ENCODE measurements around the gene HERPUD2.
A peak's percentile ranks its signal among the peaks of the same experiment; 100 is the strongest.

Gene HERPUD2, protein sequence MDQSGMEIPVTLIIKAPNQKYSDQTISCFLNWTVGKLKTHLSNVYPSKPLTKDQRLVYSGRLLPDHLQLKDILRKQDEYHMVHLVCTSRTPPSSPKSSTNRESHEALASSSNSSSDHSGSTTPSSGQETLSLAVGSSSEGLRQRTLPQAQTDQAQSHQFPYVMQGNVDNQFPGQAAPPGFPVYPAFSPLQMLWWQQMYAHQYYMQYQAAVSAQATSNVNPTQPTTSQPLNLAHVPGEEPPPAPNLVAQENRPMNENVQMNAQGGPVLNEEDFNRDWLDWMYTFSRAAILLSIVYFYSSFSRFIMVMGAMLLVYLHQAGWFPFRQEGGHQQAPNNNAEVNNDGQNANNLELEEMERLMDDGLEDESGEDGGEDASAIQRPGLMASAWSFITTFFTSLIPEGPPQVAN

DNA sequence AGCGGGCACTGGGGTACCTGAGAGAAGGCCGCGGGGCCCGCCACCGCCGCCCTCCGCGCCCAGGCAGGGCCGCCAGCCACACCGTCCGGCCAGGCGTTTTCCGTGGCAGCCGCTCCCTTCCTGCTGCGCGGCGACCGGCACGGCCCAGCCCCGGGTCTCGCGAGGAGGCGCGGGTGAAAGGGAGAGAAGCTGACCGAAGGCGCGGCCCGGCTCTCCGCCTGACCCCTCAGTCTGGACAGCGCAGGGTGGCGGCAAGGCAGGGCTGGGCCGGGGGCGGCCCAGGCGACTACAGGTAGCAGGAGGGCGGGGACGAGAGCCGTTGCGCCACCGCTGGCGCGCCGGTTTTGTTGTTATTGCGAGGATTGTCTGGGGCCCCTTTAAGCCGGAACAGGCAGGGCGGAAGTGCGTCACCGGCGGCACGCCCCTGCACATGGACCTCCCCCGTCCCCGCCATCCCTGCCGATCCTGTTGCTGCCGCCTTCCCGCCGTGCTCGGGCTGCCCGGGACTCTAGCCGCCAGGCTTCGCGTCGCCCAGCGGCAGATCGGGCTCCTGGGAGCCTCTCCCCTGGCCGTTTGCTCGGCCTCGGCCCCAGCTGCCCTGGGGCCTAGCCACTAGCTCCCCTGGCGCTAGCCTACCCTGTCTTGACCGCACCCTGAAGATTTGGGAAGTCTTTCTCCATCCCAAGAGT lies at the start of gene HERPUD2:
HERPUD2 (minus strand) TSS at position 352 of the 689 bp plus-strand sequence. CDS start 805 bp downstream, outside the sequence.
- DNase-seq (ENCODE audit: low read depth, low spot score) = peak; percentile 96

DNA sequence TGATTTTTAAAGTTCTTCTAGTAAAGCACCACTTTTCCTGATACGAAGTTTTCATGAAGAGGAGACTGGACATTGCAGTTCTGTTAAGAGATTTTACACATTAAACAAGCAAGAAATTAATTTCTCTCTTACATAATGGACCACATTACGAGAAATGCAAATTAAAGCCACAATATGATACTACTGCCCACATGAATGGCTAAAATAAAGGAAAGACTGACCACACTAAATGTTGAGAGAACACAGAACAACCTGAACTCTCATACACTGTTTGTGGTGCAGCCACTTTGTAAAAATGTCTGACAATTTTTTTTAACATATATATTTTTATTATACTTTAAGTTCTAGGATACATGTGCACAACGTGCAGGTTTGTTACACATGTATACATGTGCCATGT lies 44.0 kb upstream of the HERPUD2 start:
- DNase-seq (ENCODE audit: low read depth, low spot score) = no peak

DNA sequence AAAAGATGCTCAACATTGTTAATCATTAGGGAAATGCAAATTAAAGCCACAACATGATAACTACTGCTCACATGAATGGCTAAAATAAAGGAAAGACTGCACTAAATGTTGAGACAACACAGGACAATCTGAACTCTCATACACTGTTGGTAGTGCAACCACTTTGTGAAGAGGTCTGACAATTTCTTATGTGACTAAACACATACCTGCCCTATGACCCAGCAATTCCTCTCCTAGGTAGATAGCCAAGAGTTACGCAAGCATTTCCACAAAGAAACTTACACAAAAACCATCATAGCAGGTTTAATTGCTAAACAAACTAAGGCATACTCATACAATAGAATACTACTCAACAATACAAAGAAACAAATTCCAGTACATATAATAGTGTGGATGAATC lies 41.8 kb upstream of the HERPUD2 start:
- no peak for DNase-seq (ENCODE audit: low read depth, low spot score)

DNA sequence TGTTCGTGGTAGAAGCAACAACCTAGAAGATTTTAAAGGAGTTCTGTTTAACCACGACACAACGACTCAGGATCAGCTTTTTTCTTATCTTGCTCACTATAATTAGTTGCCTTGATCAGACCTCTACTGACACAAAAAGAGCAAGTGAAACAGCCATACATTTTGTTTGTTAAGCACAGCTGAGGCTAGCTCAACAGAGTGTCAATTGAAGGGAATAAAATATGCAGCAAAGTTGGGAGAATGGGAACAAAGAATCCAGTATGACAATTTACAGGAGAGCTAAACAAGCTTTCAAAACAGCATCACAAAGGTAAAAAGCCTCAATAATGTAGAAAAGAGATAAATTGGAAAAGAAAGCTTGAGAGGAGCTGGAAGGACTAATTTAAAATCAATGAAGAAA lies 40.5 kb upstream of the HERPUD2 start:
- no peak for DNase-seq (ENCODE audit: low read depth, low spot score)

DNA sequence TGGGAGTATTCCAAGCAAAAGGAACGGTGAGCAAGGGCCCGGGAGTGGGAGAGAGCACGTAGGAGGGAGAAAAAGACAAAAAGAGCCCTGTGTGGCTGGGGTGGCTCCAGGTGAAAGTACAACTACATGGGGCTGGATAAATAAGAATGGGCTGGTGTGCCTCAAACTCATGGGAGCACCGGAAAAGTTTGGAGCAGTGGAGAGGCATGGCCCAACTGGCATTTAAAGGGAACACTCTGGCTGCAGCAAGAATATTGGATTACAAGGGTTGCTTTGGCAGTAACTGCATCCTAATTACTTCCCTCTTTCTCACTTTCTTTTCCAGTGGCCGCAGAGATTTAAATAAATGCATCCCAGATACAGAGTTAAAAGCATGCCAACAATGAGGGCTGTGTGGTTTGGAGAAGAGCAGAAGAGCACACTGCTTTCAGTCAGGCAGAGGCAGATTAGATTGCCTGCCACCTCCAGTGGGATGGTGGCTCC lies 39.1 kb upstream of the HERPUD2 start:
- DNase-seq (ENCODE audit: low read depth, low spot score) = peak; percentile 26

DNA sequence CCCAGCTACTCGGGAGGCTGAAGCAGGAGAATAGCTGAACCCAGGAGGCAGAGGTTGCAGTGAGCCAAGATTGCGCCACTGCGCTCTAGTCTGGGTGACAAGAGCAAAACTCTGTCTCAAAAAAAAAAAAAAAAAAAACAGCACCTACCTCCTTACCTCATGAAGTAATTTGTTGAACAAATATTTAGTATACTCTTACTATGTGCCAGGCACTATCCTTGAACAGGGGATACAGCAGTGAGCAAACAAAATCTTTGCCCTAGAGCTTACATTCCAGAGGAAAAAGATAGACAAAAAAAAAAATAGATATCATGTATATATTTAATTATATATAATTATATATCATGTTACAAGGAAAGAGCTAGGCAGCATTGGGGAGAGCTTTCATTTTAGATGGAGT lies 36.4 kb upstream of the HERPUD2 start:
- no peak for DNase-seq (ENCODE audit: low read depth, low spot score)

DNA sequence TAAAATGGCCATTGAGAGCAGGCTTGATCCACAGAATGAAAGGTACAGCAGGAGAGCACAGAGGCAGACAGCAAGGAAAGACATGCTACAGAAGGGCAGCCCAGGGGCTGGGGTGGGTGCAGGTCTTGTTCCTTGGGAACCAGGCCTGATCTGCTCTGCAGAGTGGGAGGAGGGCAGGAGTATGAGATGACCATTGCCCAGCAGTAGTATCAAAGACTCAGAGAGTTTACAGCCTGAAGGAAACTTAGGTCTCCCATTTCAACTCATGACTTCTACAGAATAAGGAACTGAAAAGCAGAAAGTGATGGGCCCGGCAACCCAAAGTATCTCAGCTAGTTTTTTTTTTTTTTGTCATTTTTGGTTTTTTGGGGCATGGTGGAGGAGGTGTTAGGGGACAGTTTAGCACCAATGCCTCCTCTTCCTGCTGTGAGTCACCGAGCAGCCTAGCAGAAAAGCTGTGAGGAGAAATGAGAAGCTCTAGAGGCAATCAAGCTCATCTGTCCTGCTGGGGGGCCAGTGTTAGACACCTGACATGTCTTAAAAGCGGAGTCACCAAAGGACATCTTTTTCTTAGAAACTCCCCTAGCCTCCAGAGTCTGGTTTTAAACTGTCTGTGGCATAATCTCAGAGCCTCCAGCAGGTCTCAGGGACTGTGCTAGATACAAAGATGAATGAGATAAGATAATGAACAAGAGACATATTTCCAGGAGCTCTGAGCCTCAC lies 34.3 kb upstream of the HERPUD2 start:
- no peak for DNase-seq (ENCODE audit: low read depth, low spot score)

DNA sequence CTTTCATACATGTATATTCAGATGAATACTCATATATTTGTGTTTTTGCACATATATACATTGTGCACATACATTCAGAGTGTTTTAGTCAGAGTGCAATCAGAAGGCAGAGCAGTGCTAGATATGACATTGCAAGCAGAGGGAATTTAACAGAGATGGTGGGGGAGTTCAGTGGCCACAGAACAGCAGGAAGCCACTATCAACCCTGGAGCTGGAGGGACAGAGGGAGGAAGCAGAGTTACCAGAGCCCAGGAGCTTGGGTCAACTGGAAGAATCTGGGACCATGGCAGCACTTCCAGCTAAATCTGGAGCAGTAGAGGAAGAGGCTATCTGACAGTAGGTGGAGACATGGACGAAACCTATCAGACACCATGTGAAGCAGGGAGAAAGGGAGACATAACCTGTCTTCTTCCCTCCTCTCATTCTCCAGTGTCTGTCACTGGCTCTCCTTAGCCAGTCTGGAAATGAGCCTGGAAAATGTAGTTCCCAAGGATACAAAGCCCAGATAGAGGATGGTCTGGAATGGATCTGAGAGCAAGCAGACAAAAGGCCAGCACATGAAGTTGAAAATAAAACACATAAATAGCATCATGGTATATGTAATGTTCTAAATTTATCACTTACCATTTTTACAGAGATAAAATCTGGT lies 33.6 kb upstream of the HERPUD2 start:
- DNase-seq (ENCODE audit: low read depth, low spot score) = no peak

DNA sequence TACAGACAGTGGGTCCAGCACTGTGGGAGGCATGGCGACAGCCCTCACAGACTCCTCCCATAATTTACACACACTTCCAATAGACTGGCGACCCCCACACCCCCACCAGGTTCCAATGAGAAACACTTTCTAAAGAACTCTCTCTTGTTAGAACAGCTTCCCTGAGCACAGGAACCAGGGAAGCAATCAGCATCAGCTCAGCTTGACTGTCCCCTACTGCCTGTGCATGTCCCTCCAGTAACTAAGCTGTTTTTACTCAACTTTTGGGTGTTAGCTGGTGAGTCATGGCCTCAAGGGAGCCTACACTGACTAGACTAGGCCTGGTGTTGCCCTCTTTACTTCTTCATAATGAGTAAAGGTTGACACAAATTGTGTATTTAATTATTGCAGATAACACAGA lies 32.6 kb upstream of the HERPUD2 start:
- DNase-seq (ENCODE audit: low read depth, low spot score) = no peak

DNA sequence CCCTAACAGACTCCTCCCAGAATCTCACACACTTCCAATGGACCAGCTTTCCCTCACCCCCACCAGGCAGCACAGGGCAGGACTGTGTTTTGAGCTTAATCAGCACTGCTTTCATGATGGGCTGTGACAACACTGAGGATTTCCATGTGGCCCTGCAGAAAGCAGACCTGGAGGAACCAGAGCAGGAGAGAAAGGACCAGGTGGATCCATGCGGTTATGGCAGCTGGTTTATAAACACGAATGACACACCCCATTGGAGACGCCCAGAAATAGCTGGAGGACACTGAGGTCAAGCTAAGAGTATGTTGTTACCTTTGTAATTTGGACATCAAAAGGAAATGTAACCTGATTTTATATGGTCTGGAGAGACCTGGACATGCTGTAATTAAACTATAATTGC lies 31.7 kb upstream of the HERPUD2 start:
- no peak for DNase-seq (ENCODE audit: low read depth, low spot score)

DNA sequence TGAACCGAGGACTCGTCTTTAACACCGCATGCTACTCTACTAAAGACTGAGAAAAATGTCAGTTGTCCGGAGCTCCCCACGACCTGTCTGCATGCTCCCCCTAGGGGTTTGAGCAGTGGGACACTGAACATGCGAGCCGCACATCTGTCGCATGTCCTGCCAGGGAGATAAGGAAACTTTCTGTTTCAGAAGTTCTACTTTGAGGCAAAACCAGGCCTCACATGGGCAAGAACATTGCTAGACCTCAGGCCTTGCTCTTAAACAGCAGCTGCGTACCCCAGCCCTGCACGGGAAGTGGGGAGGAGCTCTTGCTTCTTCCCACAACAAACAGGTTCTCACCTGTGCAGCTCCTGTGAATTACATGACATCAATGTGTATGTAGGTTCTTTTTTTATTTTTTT lies 30.3 kb upstream of the HERPUD2 start:
- DNase-seq (ENCODE audit: low read depth, low spot score) = no peak

DNA sequence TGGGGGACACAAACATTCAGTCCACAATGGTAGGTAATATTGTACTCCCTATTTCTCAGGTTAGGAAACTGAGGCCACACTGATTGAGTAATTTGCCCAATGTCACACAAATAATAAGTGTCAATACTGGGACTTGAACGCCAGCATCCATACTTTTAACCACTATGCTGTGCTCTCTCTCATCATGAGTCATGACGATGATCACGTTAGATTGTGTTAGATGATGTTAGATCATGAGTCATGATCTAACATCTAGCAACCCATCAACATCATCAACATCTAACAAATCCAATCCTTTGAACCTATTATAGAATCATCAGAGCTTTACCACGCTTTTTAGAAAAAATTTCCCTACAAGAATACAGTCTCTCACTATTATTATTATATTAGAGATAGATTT lies 28.1 kb upstream of the HERPUD2 start:
- DNase-seq (ENCODE audit: low read depth, low spot score) = no peak

DNA sequence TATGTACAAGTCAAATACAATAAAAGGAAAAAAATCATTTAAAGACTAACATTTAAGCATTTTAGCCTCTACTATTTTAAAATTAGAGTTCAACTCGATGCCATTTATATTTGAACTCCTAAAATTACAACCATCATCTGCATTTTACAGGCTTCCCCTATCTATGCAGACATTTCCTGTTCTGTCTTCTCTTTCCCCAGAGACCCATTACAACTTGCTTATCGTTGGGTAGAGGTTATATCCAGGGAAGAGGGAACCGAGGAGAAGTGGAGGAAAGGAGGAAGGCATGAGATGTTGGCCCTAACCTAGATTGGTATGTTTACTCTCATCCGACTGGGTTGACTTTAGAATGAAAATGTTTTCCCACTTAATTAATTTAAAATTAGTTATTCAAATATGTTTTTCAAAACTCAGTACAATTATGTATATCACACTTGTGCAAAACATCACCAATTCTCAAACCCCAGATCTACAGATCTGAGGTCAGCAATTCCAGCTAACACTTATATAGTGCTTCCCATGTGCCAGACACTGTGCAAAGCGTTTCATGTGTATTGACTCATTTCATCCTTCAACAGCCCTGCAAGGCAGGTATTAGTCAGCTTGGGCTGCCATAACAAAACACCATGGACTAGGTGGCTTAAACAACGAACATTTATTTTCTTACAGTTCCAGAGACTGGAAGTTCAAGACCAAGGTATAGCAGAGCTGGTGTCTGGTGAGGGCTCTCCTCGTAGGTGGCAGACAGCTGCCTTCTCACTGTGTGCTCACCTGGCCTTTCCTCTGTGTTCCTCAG lies 27.3 kb upstream of the HERPUD2 start:
- no peak for DNase-seq (ENCODE audit: low read depth, low spot score)

DNA sequence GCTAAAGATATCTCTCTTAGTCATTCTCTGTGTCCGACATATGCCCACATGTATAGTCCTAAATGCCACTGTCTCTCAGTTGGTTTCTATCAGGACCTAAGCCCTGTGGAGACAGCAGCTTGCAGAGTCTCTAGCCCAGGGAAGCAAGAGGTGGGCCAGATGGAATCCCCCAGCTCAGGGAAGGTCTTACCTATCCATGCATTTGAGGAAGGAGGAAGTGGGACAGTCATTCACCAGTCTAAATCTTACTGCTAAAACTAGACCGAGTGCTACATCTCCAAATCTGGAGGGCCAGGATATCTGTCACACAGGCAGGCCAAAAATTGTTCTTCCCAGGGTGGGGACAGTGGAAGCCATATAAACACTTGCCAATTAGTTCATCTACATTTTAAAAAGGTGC lies 26.4 kb upstream of the HERPUD2 start:
- DNase-seq (ENCODE audit: low read depth, low spot score) = no peak

DNA sequence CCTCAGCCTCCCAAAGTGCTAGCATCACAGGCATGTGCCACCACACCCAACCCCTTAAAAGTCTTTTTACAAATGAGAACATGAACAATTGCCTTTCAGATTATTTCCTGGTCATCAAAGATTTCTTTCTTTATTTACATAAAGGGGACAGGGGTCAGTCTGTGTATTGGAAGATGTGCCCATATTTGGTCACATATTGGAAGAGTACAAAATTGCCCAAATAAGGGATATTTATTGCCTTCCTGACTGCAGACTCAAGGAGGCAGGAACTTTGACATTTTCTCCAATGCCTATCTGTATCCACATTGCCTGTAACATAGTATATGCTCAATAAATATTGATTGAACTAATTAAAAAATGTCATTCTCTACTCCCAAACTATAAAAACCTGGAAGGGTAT lies 25.9 kb upstream of the HERPUD2 start:
- no peak for DNase-seq (ENCODE audit: low read depth, low spot score)

DNA sequence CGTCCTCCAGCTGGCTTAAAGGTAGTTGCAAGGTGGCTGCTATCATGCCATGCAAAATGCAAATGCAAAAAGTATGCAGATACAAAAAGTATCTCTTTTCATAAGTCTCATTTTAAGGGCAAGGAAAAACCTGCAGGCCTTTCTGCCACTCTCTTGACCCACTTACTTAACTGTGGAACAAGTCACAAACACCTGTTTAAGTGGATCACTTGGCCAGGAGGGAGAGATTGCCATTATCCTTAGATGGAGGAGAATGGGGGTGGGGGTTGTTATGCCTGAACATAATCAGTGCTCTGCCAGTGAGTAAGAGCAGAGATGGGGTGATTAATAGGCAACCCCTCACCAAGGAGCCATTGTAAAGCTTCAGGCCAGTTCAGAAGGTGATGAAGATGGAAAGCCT lies 25.1 kb upstream of the HERPUD2 start:
- DNase-seq (ENCODE audit: low read depth, low spot score) = no peak

DNA sequence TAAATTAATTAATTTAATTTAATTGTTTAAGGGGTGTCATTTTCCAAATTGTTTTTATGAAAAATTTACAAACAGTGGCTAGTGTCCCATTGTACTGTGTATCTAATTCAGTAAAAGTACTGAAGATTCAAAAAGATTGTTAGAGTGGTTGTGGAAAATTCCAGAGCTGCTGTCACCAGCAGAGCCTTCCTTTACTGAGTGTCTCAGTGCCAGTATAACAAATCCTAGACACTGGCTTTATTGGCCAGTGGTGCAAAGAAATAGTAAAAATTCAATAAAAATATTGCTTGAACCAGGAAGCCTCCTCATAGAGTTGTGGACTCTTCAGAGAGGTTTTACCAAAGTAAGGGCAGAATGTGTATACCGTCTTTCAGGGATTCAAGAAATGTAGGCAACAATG lies 23.1 kb upstream of the HERPUD2 start:
- DNase-seq (ENCODE audit: low read depth, low spot score) = no peak

DNA sequence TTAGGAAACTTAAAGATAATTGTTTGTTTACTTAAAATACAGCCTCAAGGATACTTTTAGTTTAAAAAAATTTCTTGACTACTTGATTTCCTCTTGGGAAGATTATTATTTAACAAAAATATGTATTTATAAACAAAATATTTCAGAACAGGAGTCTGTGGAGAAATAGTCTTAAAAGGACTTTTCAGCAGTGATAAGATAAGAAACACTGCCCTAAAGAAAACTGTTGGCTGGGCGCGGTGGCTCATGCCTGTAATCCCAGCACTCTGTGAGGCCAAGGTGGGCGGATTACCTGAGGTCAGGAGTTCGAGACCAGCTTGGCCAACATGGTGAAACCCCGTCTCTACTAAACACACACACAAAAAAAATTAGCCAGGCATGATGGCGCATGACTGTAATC lies 22.6 kb upstream of the HERPUD2 start:
- DNase-seq (ENCODE audit: low read depth, low spot score) = no peak

DNA sequence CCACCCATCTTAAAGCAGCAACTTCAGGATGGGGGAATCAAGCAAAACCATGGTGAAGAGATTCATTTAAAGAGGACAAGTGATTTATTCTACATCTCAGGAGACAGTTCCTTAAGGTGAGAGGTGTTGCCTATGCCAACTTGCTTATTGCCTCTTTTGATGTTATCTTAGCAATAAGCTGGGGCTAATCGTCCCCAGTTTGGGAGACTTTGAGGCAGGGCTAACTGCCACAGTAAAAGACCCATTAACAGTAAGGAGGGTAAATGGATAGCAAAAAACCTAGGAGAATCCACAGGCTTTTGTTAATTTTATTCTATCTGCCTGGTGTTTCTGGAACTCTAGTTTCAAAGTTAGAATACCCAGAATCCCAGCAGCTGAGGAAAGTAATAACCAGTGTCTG lies 22.1 kb upstream of the HERPUD2 start:
- no peak for DNase-seq (ENCODE audit: low read depth, low spot score)

DNA sequence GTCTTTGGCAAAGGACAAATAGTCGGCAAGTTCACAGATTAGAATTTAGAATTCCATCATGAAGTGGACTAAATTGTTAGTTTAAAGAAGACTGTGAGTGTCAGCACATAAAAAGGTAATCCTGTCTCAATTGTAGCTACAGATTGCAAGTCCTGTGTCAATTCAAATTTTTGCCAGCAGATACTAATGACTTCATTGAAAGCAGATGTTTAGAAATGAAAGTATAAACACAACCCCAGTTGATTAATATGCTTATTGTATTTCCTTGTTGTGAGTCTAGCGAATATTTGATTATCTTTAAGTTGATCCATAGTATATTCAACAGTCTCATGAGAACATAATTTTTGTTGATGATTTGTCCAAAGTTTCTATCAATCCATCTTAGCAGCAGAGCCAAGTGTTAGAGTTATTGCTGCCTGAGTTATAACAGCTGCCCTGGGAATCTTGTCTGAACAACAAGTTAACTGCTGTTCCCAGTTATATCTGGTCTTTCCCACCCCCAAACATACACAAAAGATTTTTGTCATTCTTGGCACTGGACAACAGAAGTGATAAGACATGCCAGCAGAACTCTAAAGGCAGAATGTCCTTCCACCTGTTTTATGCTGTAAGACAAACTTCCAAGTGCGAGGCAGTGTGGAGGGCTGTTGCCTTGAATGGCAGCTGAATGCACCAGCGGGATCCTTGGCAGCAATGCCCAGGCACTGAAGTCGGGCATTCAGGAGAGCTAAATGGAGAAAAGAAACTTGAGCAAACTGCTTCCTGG lies 21.3 kb upstream of the HERPUD2 start:
- DNase-seq (ENCODE audit: low read depth, low spot score) = peak; percentile 53

Data from astrocyte of the hippocampus (primary cell).